Measurements from ENCODE around the gene FKBP15.
A peak's percentile ranks its signal among the peaks of the same experiment; 100 is the strongest.
"Not testable (repeated sequence)": the region's sequence is repeated elsewhere in the genome, so short reads cannot be mapped to it uniquely, and the experiment has no call there.

The FKBP15 gene

GRCh38 chr9:113221003-113221799 is at the start of gene FKBP15, which contains the start of gene SLC31A1:
Gene FKBP15 (minus strand): TSS chr9:113221277. CDS start chr9:113221243, 34 bp downstream.
Gene SLC31A1 (plus strand): TSS chr9:113221544. CDS start chr9:113256149, 34,605 bp downstream.
- peak; percentile 88 for DNase-seq (ENCODE audit: low read depth)

GRCh38 chr9:113269871-113270270 is 48.8 kb upstream of the FKBP15 start:
- no peak for DNase-seq (ENCODE audit: low read depth)

- DNase-seq (ENCODE audit: low read depth), result no peak
Observed at GRCh38 chr9:113269355-113269754, 48.3 kb upstream of the FKBP15 start.

- no peak for DNase-seq (ENCODE audit: low read depth)
Observed at GRCh38 chr9:113267911-113268566, 47.0 kb upstream of the FKBP15 start.

- DNase-seq (ENCODE audit: low read depth), result no peak
Observed at GRCh38 chr9:113266174-113266573, 45.1 kb upstream of the FKBP15 start.

- DNase-seq (ENCODE audit: low read depth), result no peak
Observed at GRCh38 chr9:113261917-113262671, 41.0 kb upstream of the FKBP15 start.

GRCh38 chr9:113258282-113258681 is 37.2 kb upstream of the FKBP15 start:
- DNase-seq (ENCODE audit: low read depth), result no peak

- no peak for DNase-seq (ENCODE audit: low read depth)
Observed at GRCh38 chr9:113257863-113258262, 36.8 kb upstream of the FKBP15 start.

- no peak for DNase-seq (ENCODE audit: low read depth)
Observed at GRCh38 chr9:113255438-113255837, 34.4 kb upstream of the FKBP15 start.

- DNase-seq (ENCODE audit: low read depth), result no peak
Observed at GRCh38 chr9:113254991-113255390, 33.9 kb upstream of the FKBP15 start.

GRCh38 chr9:113250807-113251206 is 29.7 kb upstream of the FKBP15 start:
- no peak for DNase-seq (ENCODE audit: low read depth)

GRCh38 chr9:113249661-113250060 is 28.6 kb upstream of the FKBP15 start:
- DNase-seq (ENCODE audit: low read depth), result not testable (repeated sequence)

GRCh38 chr9:113247640-113248039 is 26.6 kb upstream of the FKBP15 start:
- no peak for DNase-seq (ENCODE audit: low read depth)

- DNase-seq (ENCODE audit: low read depth), result no peak
Observed at GRCh38 chr9:113246928-113247327, 25.9 kb upstream of the FKBP15 start.

- DNase-seq (ENCODE audit: low read depth), result no peak
Observed at GRCh38 chr9:113245894-113246293, 24.8 kb upstream of the FKBP15 start.

- no peak for DNase-seq (ENCODE audit: low read depth)
Observed at GRCh38 chr9:113244556-113244955, 23.5 kb upstream of the FKBP15 start.

GRCh38 chr9:113241161-113241560 is 20.1 kb upstream of the FKBP15 start:
- no peak for DNase-seq (ENCODE audit: low read depth)

GRCh38 chr9:113238859-113239232 is 17.8 kb upstream of the FKBP15 start:
- DNase-seq (ENCODE audit: low read depth), result no peak

- no peak for DNase-seq (ENCODE audit: low read depth)
Observed at GRCh38 chr9:113238202-113238858, 17.3 kb upstream of the FKBP15 start.

- no peak for DNase-seq (ENCODE audit: low read depth)
Observed at GRCh38 chr9:113237026-113237425, 15.9 kb upstream of the FKBP15 start.

GRCh38 chr9:113235701-113236255 is 14.7 kb upstream of the FKBP15 start:
- DNase-seq (ENCODE audit: low read depth), result not testable (repeated sequence)

- no peak for DNase-seq (ENCODE audit: low read depth)
Observed at GRCh38 chr9:113231701-113232100, 10.6 kb upstream of the FKBP15 start.
